Measurements from ENCODE around the gene SKOR2.

GRCh38 chr18:47285456-47285855 is 34.0 kb upstream of the SKOR2 start:
- TF ChIP-seq POLR2A (IDR thresholded peaks at IDR 0.05) (no peak), CTCF (IDR thresholded peaks at IDR 0.05) (no peak)

All from vagina (tissue), 2 donors.